GM18858 (cell line): ENCODE results near the gene PSMB3.
"Not testable (repeated sequence)": the region's sequence is repeated elsewhere in the genome, so short reads cannot be mapped to it uniquely, and the experiment has no call there.

ENCODE experiments used
- ATAC-seq: cut with Tn5 transposase; IDR thresholded peaks from one replicate; pipeline ENCODE4 v1.9.1; 2021; ENCODE audit not compliant: unreplicated experiment

Gene PSMB3

DNA sequence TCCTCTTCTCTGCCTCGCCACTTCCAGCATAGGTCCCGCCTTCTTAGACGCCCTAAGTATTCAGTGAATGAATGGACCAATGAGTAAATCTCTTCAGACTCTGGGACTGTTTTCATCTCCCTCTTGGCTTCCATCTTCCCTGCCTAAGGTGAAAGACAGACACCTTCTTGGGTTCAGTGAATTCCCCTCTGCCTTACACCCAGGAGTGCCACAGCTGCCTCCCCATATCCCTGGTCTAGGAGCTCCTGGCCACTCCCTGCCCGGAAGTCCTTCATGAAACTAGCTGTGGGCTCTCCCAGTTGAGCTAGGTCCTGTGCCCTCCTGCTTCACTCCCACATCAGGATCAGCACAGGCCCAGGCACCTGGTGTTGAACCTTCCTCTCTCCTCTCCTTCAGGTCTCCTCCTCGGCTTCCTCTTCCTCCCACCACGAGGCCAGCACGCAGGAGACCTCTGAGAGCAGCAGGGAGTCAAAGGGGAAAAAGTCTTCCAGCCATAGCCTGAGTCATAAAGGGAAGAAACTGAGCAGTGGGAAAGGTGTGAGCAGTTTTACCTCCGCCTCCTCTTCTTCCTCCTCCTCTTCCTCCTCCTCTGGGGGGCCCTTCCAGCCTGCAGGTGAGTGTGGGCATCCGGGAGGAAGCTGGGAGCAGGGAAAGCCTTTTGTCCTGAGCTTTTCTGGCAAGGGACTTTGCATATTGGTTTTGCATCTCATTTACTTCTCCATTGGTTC, 37.2 kb upstream of the PSMB3 start:
- ATAC-seq = no peak

DNA sequence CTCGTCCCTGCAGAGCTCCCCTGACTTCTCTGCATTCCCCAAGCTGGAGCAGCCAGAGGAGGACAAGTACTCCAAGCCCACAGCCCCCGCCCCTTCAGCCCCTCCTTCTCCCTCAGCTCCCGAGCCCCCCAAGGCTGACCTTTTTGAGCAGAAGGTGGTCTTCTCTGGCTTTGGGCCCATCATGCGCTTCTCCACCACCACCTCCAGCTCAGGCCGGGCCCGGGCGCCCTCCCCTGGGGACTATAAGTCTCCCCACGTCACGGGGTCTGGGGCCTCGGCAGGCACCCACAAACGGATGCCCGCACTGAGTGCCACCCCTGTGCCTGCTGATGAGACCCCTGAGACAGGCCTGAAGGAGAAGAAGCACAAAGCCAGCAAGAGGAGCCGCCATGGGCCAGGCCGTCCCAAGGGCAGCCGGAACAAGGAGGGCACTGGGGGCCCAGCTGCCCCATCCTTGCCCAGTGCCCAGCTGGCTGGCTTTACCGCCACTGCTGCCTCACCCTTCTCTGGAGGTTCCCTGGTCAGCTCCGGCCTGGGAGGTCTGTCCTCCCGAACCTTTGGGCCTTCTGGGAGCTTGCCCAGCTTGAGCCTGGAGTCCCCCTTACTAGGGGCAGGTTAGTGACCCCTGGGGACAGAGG, 36.1 kb upstream of the PSMB3 start:
- ATAC-seq = no peak

DNA sequence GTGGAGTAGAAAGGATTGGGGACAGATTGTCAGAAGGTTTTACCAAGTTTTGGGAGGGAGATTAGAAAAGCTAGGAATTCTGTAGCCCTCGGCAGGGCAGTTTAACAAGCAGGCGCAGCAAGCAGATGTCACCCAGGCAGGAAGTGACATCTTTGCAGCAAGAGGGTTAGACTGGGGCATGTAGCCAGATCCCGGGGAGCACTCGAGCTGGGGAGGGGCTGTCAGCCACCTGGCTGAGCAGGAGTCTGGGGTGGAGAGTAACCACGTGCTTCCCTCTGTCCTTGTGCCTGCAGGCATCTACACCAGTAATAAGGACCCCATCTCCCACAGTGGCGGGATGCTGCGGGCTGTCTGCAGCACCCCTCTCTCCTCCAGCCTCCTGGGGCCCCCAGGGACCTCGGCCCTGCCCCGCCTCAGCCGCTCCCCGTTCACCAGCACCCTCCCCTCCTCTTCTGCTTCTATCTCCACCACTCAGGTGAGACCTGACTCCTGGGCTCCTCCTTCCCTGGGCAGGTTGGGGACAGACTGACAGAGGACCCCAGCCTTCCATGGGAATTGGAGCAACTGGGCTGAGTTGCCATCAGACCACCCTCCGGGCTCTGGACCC, 35.3 kb upstream of the PSMB3 start:
- no peak for ATAC-seq

- ATAC-seq = no peak
These were observed 33.1 kb upstream of the PSMB3 start for GRCh38 chr17:38719289-38719942.

- no peak for ATAC-seq
These were observed 32.4 kb upstream of the PSMB3 start for GRCh38 chr17:38719943-38720641.

DNA sequence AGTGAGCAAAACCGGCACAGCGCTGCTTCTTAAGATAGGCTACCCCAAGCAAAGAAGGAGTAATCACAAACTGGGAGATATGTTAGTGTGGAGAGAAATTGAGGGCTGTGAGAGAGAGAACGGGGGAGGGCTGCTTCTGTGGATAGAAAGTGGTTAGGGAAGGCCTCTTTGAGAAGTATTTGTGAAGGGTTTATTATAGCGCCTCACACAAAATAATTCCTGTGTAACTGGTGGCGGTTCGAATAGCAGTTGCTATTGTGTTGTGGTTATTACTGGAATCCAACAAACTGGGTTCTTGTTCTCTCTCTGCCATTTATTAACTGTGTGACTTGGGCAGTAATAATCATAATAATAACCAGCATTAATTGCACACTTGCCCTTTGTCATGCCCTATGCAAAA, 31.6 kb upstream of the PSMB3 start:
- ATAC-seq = no peak

GRCh38 chr17:38721802-38722201, 30.7 kb upstream of the PSMB3 start:
- ATAC-seq = no peak

- ATAC-seq = no peak
These were observed 28.1 kb upstream of the PSMB3 start for GRCh38 chr17:38724337-38724988.

GRCh38 chr17:38725066-38725465, 27.5 kb upstream of the PSMB3 start:
- ATAC-seq = no peak

DNA sequence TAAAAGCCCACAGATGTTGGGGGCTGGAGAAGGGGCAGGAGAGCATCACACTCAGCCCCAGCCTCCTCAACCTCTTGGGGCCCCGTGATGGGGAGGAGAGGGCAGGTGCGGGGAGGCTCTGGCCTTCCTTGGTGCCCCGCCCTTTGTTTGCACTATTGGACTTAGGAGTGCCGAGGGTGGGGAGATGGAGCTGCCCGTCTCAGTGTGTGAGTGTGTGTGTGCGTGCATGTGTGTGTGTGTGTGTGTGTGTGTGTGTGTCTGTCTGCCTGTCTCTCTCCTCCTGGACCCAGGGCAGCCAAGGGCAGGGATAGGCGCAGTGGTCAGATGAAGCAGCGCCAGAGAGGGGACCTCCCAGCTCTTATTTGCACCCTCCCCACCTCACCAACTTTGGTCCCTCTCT, 26.4 kb upstream of the PSMB3 start:
- not testable (repeated sequence) for ATAC-seq

GRCh38 chr17:38727736-38728135, 24.8 kb upstream of the PSMB3 start:
- no peak for ATAC-seq

DNA sequence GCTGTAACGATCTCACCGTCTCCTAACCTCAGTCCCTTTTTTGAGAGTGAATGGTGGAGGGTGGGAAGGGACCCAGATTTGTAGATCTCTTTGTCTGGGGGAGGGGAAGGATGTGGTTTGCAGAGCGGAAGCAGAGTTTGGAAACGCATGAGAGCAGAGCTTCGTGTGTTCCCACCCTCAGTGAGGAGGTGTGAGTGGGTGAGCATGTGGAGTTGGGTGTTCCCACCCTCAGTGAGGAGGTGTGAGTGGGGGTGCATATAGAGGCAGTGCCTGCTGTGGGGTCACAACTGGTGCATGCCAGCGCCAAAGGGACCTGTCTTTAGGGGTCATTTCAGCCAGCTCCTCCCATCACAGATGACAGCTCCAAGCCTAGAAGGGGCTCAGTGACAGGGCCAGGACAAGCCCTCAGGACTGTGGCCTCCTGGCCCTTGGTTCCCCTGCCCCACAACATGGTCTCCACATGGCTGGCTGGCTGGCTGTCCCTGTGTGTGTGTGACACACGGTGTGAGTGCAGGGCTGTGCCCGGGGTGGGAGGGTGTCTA, 24.2 kb upstream of the PSMB3 start:
- ATAC-seq = no peak

DNA sequence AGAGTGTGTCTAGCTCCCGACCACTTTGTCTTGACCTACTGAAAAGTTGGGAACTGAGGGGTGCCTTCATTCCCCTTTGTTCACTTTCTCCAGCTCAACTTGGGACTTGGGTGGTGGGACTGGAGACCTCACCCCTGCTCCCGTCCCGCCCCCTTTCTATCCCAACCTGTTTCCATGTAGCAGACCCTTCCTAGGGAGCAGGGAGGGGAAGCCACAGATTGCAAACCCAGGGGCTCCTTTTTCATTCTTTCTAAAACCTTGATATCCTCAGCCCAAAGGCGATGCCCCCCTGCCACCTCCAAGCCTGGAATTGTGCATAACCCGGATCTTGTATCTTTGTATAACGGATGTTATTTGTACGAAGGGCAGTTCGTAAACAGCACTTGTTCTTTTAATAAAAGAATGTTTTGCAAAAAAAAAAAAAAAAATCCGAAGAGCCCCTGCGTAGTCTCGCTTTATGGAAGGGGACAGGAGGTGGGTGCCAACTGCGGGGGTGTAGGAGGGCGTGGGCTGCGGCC, 23.1 kb upstream of the PSMB3 start:
- no peak for ATAC-seq

GRCh38 chr17:38729886-38730525, 22.5 kb upstream of the PSMB3 start, which contains the start of gene CISD3:
CISD3 (plus strand) TSS chr17:38730341; CDS start chr17:38730359, 18 bp downstream.
- no peak for ATAC-seq

DNA sequence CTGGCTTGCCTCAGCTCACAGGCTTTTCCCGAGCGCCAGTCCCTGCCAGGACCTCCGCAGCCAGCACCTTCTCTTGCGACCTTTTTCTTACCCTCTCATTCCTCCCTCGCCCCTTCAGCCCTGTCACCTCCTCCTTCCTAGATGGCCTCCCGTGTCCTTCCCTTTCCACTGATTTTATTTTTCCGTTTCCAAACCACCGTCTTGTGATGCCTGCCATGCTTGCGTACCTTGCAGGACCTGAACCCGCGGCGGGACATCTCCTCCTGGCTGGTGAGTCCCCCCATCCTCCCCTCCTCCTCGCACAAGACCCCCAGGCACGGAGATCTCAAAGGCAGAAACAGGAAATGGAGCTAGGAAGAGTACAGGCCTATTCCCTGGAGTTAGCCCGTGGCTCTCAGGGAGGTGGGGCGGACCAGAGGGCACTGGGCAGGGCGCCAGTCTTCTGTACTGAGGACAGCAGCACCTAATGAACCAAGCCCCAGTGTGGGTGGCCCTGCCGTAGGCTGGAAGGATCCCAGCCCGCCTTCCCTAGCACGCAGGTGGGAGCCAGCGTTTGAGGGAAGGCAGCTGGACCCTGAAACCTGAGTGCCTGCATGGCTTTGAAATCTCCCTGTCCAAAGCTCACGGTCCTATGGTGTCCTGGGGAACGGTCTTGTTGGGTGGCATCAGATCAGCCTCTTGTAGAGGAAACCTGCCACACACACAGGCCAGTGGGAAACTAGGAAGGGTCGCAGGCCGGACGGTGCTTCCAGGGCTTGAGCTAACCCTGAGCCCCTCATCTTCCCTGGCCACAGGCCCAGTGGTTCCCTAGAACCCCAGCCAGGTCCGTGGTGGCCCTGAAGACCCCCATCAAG, 21.8 kb upstream of the PSMB3 start:
- ATAC-seq = no peak

DNA sequence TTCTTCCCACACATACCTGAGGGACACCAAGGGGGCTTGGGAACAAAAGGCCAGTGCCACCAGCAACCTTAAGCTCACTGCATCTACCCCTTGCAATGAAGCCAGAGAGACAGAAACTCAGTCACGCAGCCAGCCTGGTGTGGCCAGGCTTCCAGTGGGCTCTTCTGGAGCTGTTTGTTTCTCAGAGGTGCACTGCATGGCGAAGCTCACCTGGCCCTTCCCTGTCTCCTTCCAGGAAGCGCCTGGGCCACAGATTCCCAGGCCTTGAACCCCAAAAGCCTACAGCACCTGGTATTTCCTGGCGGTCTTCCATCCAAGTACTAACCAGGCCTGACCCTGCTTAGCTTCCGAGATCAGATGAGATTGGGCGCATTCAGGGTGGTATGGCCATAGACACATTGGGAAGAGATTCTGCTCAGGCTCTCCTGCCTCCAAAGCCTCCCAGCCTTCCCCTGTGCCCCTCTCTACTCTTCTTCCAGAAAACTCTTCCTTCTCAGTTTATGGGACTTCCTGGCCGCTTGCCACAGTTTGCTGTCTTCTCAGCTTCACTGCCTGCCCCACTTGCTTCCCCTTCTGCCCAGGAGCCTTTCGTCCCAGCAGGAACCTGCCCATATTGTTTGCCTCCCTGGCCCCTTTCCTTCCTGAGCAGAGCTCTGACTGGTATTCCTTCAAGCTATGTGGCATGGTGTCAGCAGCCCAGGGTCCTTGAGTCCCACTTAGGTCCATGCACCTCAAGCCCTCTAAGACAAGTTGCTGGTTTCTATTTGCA, 20.8 kb upstream of the PSMB3 start:
- no peak for ATAC-seq

- ATAC-seq = no peak
These were observed 19.9 kb upstream of the PSMB3 start for GRCh38 chr17:38732376-38733281.
